GM21367 (cell line): ENCODE results near the gene EHD1.

Experiments
- ATAC-seq: cut with Tn5 transposase; IDR thresholded peaks from one replicate; pipeline ENCODE4 v1.9.1; 2021; ENCODE audit not compliant: unreplicated experiment

The EHD1 gene

DNA sequence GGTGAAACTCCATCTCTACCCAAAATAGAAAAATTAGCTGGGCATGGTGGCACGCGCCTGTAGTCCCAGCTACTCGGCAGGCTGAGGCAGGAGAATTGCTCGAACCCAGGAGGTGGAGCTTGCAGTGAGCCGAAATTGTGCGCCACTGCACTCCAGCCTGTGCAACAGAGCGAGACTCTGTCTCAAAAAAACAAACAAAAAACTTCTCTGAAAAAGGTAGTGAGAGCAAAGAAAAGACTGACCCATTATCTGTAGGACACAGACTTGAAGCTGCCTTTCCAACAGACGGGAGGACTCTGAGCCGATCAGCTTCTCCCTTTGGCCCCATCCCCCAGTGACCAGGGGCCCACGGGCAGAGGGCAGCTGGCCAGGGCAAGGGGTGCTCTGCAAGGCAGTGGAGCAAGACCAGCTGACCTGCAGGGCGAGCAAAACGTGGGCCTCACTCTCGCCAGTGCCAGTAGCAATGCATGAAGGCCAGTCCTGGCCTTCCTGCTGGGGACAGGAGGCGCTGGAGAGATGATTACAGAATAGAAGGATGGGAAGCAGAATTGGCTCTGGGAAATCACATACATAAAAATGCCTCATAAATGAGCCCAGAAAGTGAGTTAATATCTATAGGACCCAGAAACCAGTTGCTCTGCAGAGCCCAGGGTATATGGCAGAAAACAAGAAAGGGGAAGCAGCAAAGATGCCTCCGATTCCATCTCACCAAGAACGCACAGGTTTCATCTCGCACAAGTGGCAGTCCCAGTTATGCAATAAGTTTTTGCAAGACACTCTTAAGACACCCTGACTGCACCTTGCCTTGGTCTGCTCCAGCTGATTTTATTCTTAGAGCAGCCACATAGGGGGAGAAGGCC is 2.8 kb downstream of the EHD1 start:
- ATAC-seq: no peak

GRCh38 chr11:64874308-64875240 is 3.8 kb downstream of the EHD1 start:
- ATAC-seq: no peak

- no peak for ATAC-seq
These were observed 5.5 kb downstream of the EHD1 start for GRCh38 chr11:64872790-64873488.

- no peak for ATAC-seq
These were observed 6.9 kb downstream of the EHD1 start for GRCh38 chr11:64871492-64871891.

- no peak for ATAC-seq
These were observed 7.4 kb downstream of the EHD1 start for GRCh38 chr11:64870893-64871466.

GRCh38 chr11:64870176-64870892 is 8.1 kb downstream of the EHD1 start:
- ATAC-seq: no peak

GRCh38 chr11:64869571-64870175 is 8.7 kb downstream of the EHD1 start:
- no peak for ATAC-seq

- no peak for ATAC-seq
These were observed 9.4 kb downstream of the EHD1 start for GRCh38 chr11:64868904-64869570.

GRCh38 chr11:64867748-64868462 is 10.5 kb downstream of the EHD1 start:
- no peak for ATAC-seq

DNA sequence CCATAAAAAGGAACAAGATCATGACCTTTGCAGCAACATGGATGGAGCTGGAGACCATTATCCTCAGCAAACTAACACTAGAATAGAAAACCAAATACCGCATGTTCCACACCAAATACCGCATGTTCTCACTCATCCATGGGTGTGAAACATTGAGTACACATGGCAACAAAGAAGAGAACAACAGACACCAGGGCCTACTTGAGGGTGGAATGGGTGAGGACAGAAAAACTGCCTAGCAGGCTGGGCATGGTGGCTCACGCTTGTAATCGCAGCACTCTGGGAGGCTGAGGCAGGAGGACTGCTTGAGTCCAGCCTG is 12.3 kb downstream of the EHD1 start:
- ATAC-seq: no peak

DNA sequence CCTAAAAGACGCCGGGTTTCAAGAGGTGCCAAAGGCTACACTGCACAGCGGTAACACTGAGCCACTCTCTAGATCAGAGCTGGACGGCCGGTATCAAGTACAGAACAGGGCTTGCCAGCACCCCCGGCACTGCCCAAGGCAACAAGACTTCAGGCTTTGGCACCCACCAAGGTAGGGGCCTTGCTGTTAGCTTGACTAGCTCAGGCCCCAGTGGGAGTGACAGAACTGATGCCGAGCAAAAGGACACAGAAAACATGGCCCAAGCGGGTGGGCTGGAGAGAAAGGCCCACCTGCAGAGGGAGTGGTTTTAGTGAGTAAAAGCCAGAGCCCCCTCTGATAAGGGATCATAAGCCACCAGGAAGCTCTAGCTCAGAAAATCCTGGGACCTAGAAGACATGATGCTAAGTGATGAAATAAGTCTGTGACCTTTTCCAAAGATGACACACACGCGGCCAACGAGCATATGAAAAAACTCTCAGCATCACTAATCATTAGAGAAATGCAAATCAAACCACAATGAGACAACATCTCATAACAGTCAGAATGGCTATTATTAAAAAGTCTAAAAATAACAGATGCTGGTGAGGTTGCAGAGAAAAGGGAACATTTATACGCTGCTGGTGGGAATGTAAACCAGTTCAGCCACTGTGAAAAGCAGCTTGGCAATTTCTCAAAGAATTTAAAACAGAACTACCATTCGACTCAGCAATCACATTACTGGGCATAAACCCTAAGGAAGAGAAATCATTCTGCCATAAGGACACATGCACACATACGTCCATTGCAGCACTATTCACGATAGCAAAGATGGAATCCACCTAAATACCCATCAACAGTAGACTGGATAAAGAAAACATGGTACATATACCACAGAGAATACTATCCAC is 12.9 kb downstream of the EHD1 start:
- ATAC-seq: no peak

GRCh38 chr11:64864473-64865285 is 13.7 kb downstream of the EHD1 start:
- ATAC-seq: no peak

GRCh38 chr11:64864135-64864472 is 14.3 kb downstream of the EHD1 start:
- no peak for ATAC-seq

DNA sequence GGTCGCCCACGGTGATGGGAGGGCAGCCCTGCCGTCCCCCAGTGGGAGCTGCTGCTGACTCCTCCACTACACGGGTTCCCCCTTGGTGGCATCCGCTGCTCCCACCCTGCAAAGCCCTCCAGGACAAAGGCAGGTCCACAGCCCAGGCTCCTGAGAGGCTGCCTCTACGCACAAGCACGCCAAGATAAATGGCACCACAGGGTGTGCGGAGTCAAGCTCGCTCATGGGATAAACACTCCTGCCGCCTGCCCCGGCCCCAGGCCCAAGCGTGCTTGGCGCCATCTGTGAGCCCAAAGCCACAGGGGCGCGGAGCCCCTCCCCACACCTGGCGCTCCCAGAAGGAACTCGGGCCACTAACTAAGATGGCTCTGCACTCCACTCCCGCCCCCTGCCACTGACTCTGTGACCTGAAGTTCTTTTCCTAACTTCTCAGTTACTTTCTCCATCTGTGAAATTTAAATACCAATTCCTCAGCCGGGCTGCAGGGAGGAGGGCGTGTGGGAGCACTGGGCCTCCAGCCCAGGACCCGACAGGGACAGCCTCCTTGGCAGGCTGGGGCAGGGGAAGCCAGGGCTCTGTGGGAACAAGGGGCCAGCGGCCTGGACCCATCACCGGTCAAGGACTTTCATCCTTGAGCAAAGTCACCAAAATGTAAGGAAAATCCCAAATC is 14.9 kb downstream of the EHD1 start:
- ATAC-seq: no peak

- ATAC-seq: no peak
These were observed 15.4 kb downstream of the EHD1 start for GRCh38 chr11:64862987-64863390.

- ATAC-seq: no peak
These were observed 17.0 kb downstream of the EHD1 start for GRCh38 chr11:64861227-64861975.
